H1 (cell line): ENCODE results near the gene ASTL. TPM values are rescaled to one million over a fixed set of nuclear protein-coding genes. Genes with fewer than 3 reads are reported as not detected.

ENCODE experiments used
- CREB1 ChIP-seq: IDR thresholded peaks from 2 replicates; pipeline ENCODE4 v1.6.1; 2012; ENCODE audit warnings: inconsistent platforms
- FOSL1 ChIP-seq: IDR thresholded peaks from 2 replicates; pipeline ENCODE4 v1.6.1; 2011; ENCODE audit warnings: mild to moderate bottlenecking, low read depth, low read length, moderate library complexity; ENCODE audit not compliant: insufficient read depth
- KDM4A ChIP-seq: IDR thresholded peaks from one replicate; pipeline ENCODE4 v1.7.1; 2012; ENCODE audit warnings: low read depth, mild to moderate bottlenecking, moderate library complexity, low read length, inconsistent platforms; ENCODE audit not compliant: severe bottlenecking
- PHF8 ChIP-seq: fragments of 200-600 bp; sonication (generic); conservative IDR thresholded peaks from 2 replicates; pipeline ENCODE4 v1.7.1; 2012; ENCODE audit warnings: low read depth, mild to moderate bottlenecking, inconsistent platforms, low read length, moderate library complexity
- ZNF274 ChIP-seq: IDR thresholded peaks from 2 replicates; pipeline ENCODE4 v1.7.0; 2012; ENCODE audit warnings: low read length, borderline replicate concordance; ENCODE audit errors: extremely low read depth
- polyA plus RNA-seq, 7 experiments: library from polyadenylated mRNA; depleted of rRNA in 3 of 7; stranded (reverse) in 5 of 7; unstranded in 2 of 7; fragments of >200 nt in 5 of 7; fragments of 200-250 nt in 2 of 7; gene quantifications; 1 replicate in 5 of 7; 2 replicates in 1 of 7; 4 replicates in 1 of 7; pipeline versions ENCODE4 v1.2.1 to v1.2.3, GENCODE V29; 2011 to 2013; ENCODE audit warnings: missing spikeins in 2 of 7, mixed read lengths in 2 of 7
- total RNA-seq: library from RNA; stranded (reverse); fragmentation: NEBNext Ultra II Directional; extraction: Animal tissue kit (Norgen Biotek cat#: 25700); gene quantifications from 2 replicates; pipeline ENCODE4 v1.2.1, GENCODE V29; 2021

The ASTL gene
- total and polyA plus RNA-seq, 2 of the 8 experiments (the other 6 are each of a cell fraction or from before 2014, with no cell fraction given): 0.60 to 1.4 TPM

- TF ChIP-seq PHF8 (no peak), KDM4A (no peak), FOSL1 (no peak), CREB1 (no peak), ZNF274 (no peak)
Measured at GRCh38 chr2:96100893-96101304, 37.4 kb downstream of the ASTL start (continued).
